GM18499 (cell line): ENCODE results near the gene ROCK2.
"Not testable (repeated sequence)": the region's sequence is repeated elsewhere in the genome, so short reads cannot be mapped to it uniquely, and the experiment has no call there.

Source experiments
- ATAC-seq: cut with Tn5 transposase; IDR thresholded peaks from one replicate; pipeline ENCODE4 v1.9.1; 2021; ENCODE audit warnings: moderate number of reproducible peaks; ENCODE audit not compliant: insufficient read depth, unreplicated experiment

ROCK2 gene

DNA sequence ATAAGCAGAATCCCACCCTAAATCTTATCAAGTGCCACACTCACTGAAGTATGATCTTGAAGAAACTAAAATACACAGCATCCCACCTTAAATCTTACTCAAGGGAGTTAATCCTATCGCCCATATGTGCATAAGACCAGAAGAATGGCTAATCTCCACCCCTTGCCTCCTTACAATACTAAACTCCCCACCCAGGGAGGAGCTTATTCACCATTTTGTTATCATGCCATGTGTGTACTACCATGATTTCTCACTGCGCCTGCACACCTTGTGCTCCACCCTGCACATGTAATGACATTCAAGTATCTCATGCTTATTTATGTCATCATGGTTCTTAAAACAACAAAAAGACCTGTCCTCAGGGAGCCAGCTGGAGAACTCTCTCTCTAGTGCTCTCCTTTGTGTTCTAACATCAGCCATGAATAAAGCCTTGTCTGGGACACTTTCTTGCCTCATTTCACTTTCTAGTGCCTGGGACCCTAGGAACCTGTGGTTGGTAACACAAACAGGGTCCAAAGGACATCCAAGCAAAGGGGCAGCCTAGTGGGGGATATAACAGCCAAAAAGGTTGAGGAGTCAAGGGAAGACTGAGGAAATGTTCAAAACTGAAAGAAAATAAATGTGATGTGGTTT is 101.8 kb downstream of the ROCK2 start:
- no peak for ATAC-seq

DNA sequence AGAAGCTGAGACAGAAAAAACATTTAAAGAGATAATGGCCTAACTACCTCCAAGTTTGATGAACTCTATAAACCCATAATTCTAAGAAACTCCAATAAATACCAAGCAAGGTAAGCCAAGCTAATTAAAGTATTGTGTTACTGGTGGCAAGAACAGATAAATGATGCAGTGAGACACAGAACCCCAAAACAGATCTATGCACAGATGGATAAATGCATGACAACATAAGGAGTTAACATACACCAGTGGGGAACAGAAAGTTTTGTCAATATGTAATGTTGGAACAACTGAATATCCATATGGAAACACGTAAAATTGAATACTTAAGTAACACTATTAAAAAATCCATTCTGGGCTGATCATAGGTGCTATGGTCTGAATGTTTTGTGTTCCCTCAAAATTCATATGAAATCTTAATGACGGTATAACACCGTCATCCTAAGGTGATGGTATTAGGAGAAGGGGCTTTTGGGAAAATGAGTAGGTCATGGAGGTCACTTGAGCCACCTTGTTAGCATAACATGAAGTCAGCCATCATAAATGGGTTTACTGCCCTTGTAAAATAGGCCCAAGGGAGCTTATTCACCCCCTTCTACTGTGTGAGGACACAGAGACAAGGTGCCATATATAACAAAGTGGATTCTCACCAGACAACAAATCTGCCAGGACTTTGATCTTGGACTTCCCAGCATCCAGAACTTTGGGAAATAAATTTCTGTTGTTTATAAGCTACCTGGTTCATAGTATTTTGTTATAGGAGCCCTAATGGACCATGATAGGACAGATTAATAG is 102.8 kb downstream of the ROCK2 start:
- no peak for ATAC-seq

DNA sequence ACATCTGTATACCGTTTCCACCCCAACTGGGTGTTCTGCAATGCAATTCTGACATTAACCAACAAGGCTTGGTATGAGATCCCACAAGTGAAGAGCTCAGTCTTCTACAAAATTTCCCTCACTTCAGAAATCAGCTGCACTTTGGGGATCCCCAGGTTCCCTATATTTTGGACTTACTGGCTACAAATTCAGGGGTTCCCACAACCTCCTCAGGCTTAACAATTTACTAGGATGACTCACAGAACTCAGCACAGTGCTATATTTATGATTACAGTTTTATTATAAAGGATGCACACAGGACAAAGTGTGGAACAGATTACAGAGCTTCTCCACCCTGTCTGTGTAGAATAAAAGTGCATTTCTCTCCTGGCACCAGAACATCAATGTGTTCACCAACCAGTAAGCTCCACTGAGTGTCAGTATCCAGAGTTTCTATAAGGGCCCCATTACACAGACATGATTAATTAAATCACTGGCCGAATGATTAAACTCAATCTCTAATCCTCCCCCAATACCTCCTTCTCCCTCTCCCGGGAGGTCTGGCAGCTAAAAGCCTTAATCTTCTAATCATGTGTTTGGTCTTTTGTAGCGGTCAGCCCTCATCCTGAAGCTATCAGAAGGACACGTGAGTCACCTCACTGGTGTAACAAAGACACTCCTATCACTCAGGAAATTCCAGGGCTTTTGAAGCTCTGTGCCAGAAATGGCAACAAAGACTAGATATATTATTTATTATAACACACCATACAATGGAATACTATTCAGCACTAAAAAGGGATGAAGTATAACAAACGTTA is 104.6 kb downstream of the ROCK2 start:
- ATAC-seq, result no peak

DNA sequence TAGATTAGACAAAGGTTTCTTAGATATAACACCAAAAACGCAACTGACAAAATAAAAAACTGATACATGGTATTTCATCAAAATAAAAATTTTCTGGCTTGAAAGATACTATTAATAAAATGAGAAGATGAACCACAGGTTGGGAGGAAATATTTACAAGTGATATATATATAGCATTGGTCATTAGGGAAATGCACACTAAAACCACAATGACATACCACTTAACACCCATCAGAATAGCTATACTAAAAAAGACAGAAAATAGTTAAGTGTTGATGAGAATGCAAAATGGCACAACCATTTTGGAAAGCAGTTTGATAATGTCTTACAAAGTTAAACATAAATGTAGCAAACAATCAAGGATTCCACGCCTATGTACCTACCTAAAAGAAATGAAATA is 105.3 kb downstream of the ROCK2 start:
- no peak for ATAC-seq

DNA sequence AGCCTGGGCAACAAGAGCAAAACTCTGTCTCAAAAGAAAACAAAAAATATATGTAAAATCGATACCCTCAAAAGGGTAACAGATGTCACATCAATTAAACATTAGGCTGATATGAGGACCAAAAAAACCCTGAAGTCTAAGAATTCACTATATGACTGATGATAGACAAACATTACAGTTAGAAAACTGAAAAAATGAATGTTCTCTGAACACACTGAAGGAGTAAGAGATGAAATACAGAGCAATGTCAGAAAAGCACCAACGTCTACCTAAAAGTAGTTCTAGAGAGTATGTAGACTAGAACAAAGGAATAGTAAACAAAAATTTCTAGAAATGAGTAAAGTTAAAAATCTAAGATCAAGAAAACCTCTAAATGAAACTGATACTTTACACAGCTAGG is 107.3 kb downstream of the ROCK2 start:
- ATAC-seq, result no peak

DNA sequence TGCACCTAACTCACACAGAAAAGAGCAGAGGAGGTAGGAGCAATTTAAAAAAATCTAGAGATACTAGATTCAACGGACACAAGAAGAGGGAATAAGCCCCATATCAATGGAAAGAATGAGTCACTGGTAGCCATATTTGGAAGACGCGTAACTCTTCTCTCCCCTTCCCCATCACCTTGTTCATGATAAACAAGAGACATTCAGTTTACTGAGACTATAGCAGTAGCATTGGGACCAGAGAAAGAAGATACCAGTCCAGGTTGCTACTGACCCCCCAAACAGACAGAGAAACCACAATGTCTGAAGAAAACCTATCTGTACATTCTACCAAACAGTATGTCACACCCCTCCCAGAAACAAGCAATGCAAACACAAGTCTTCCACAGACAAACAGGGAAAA is 108.1 kb downstream of the ROCK2 start:
- ATAC-seq, result no peak

DNA sequence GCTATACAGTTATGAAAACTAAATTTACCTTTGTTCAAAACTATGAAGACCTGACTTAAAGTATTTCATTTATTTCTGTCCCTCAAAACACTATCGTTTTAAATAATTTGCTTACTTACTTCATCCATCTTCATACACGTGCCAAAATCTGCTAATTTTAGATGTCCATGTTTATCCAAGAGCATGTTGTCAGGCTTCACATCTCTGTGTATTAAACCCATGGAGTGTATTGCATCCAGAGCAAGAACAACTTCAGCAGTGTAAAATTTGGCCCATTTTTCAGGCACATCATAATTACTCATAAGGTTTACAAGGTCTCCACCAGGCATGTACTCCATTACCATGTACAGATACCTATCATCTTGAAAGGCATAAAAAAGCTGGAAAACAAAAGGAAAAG is 108.9 kb downstream of the ROCK2 start:
- no peak for ATAC-seq

DNA sequence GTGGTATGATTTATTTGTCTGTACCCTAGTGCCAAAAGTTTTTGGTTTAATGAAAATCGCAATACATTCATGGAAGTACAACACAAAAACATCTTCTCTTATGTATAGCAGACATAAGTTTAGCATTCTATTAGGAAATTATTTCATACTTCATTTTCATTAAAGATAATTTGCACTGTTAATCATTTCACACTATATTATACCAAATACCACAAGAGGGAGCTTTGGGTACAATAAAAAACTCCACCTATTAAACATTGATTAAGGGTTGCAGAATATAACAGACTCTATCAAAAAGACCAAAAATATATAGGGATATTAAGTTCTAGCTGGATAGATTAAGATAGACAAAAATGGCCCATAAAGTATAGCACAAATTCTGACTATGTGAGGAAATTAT is 110.1 kb downstream of the ROCK2 start:
- no peak for ATAC-seq

DNA sequence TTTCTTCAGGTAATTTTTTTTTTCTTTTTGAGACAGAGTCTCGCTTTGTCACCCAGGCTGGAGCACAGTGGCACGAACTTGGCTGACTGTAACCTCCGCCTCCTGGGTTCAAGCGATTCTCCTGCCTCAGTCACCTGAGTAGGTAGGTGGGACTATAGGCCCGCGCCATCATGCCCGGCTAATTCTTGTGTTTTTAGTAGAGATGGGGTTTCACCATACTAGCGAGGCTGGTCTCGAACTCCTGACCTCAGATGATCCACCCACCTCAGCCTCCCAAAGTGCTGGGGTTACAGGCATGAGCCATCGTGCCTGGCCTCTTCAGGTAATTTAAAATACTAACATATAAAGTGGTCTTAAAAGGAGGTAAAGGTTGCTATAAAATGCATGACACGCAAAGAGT is 113.2 kb downstream of the ROCK2 start:
- ATAC-seq, result not testable (repeated sequence)

DNA sequence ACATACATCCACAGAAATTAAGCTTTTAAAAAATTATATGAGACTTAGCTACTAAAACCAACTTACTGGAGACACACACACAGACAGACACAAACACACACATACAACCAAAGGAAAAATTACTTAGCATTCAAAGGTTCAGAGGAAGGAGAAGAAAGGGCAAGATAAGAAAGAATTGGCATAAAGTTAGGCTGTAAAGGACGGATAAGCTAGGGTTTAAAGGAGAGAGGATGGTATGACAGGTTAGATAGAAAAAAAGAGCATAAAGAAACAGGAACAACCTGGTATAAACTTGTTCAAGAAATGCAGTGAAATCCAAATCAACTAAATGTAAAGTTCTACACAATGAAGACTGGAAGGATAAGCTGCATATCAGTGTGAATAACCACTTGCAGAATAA is 115.7 kb downstream of the ROCK2 start:
- ATAC-seq, result no peak

DNA sequence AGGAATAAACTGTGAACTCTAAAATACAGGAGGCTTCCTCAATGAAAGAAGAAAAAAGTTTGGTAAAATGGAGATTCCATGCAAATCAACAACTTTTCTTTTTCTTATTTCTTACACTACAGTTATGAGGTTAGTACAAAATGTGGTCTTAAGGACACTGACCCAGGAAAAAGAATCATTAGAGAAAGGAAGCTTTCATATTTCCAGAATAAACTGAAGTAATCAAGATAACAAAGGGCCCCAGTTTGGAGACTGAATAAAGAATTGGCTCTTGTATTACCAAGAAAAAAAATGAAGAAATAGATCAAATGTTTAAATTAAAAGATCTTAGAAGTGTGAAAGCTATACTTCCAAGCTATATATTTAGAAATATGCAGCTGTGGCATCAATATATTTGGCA is 116.8 kb downstream of the ROCK2 start:
- ATAC-seq, result no peak

DNA sequence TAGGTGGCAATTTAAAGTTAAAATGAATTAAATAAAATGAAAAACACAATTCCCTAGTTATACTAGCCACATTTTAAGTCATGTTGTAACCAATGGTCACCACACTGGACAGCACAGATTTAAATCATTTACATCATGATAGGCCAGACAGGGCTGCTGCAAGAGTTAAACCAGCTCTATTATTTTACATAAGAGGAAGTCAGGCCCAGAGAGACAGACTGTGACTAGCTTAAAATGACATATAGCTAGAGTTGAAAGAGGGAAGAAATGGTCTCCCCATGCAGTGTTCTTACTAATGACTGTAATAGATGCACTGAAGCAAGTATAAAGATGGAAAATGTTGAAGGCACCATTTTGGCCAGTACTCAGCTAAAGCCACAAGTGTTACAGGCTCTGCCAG is 119.5 kb downstream of the ROCK2 start:
- ATAC-seq, result no peak

DNA sequence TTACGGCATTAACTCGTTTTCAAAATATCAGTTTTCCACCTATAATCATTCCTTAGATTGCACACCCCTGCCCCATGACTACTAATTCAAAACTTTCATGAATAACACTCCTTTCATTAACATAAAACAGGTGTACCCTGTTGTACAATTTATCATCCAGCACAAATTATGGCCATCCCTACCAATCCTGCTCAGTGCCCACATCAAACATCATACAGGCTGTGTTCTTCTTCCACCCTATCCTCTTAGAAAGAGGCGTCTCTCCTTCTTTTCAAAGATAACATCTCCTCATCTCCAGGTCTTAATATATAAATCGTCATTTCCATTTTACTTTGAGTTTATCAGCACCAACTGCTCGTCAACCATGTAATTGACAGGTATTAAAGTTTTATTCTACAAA is 121.6 kb downstream of the ROCK2 start:
- no peak for ATAC-seq

DNA sequence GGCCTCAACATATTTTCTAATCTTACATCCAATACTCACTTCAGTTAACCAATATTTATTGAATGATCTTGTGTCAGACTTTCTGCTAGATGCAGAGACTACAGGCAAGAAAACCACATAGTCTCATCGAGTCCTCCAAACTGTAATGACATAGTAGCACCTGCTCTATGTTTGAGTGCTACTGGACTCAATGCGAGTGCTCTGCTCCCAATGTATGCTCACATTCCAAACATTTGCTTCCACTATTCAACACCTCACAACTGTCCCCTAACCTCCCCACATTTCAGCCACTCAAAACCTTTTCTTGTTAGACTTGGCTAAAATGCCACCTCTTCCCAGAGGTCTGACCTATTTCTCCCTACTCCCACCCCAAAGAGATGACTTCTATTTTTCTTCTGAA is 124.0 kb downstream of the ROCK2 start:
- ATAC-seq, result no peak

DNA sequence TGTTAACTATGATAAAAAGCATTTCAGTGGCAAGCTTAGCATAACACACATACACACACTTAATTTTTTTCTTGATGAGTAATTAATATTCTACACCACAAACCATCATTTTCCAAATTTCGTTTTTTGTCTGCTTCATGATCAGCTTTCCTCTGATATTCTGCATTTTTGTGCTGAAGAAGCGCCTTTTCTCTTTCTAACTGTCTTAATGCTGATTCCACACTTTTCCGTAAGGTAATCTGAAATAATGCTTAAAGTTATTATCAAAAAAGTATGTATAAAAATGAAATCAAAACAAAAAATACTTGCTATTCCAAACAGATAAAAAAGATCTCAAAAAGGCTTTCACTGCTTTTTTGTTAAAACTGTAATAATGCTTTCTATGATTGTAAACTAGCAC is 129.0 kb downstream of the ROCK2 start:
- ATAC-seq, result no peak

DNA sequence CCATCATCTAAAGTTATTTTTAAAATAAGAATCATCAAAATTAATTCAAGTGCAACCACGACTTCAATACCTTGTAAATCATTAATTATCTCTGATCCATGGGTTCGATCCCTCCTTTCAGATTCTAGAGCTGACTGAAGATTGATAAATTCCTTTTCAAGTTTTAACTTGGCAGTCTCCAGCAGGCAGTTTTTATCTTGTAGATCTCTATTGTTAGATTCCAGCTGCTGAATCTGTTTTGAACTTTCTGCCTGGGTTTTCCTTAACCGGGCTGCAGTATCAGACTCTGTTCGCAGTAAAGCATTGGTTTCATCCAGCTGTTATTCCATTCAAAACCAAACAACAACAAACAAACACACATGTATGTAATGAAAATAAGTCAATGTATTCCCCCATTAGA is 129.7 kb downstream of the ROCK2 start:
- no peak for ATAC-seq

DNA sequence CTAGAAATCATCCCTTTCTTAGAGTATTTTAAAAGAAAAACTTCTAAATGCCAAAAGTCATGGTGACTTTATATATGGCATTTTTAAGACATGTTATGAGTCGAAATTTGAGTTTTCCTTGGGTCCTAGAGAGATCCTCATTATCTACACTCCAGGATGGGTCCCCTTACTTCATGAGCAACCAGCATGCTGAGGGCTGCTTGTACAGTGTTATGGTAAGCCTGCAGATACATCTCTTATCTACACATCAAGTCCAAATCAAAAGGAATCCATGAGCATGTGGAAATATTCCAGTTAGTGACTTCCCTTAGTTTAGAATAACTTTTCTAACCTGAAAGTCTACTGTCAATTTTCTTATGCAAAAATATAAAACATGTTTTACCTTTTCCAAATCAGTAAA is 130.5 kb downstream of the ROCK2 start:
- ATAC-seq, result no peak

DNA sequence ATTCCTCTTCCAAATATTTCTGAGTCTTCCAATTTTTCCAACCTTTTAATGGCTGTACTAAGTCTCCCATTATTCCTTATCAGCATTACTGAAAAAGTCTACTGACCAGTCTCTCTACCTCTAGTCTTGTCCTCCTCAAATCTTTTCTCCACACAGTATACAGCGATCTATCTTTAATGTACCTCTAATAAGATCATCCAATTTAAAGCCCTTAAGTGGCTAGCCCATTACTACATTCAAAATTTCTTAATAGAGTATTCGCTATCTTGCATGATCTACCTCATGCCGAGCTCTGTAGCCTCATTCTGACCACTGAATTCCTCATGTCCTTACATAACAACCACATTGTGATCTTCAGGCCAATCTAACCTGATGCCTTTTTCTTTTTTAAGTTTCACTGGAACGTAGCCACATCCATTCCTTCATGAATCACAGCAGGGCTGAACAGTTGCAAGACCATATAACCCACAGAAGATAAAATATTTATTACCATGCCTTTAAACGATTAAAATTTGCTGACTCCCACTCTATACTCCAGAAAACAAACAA is 131.3 kb downstream of the ROCK2 start:
- no peak for ATAC-seq

DNA sequence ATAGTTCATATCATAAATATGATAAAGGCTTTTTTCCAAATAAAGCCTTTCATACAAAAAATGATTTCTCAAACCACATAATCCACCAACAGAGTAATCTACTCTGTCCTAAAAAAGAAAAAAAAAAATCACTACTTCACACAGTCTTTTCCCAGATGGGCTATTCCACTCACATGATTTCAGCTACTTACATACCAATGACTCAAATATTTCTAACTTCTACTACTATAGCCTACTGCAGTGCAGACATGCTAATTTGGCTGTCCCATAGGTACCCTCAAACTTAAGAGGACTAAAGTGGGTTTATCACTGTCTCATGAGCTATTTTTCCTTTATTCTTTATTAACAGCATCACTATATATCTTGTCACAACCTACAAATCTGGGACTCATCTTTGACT is 131.8 kb downstream of the ROCK2 start:
- no peak for ATAC-seq

DNA sequence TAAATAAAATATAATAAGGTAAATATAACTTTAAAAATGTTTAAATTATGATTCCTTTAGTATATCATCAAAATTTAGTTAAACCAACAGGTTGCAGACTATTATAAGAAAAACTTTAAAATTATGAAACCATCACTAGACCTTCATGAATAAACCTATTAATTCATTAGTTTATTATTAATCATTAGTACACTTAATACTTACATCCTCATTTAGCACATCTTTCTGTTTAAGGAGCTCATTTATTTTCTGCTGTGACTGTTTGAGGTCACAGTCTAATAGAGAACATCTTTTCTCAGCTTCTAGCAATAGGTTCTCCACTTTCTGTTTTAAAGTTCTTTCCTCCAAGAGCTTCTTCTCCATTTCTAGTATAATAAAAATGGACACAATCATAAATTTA is 136.4 kb downstream of the ROCK2 start:
- ATAC-seq, result no peak

DNA sequence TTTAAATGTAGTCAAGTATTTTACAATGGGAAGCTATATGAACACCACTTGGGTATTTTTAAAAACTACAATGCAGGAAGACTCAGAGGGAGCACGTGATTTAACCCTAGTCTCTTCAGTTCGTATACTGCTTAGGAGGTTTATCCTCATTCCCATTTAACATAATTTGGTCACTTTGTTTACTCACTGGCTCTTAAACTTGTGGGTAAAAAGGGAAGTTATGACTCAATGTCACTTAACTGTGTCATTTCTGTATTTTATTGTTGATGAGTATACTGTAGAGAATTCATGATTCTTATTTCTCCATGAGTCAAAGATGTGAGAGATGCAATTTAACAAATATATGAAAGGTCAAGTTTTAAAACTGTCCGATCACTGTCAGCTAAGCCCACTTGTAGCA is 141.0 kb downstream of the ROCK2 start:
- peak; percentile 87 for ATAC-seq
